GM13977 (cell line): ENCODE data around the gene NPHP1.

Source experiments
- DNase-seq: peaks from one replicate; pipeline ENCODE4 v3.0.0; 2012; ENCODE audit warnings: low spot score
- in situ Hi-C: fragments of 300-500 bp; cut with MboI; formaldehyde crosslinking; loops from one replicate; pipeline ENCODE4 v1.12.0; 2022; ENCODE audit warnings: low sequenced_read_pairs, low pct_unique_long_range_greater_than_20kb, mixed read lengths, inconsistent platforms; ENCODE audit not compliant: unreplicated experiment
- TF ChIP-seq, protein P1 (sequence below): IDR thresholded peaks from 2 replicates; pipeline ENCODE4 v1.5.1; 2012; ENCODE audit warnings: mild to moderate bottlenecking, control low read depth; ENCODE audit not compliant: insufficient read depth; ENCODE audit errors: extremely low read depth, missing control alignments

The NPHP1 gene

DNA sequence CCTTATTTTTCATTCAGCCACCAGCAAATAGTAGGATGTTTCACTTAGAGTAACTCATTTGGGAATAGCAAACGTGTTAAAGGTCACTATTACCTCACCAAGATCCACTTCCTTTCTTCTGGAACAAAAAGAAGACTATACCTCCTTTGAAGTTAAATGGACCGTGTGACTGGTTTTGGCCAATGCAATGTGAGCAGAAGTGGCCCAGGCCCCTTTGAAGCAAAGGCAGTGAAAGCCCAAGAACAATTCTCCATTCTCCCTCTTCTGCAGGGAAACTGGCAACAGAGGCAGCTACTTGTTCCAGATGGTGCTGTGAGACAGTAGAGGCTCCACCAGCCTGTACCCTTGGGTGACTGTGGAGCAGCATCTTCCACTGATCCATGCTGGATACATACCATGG lies 77.9 kb downstream of the NPHP1 start:
- TF ChIP-seq, protein P1, sequence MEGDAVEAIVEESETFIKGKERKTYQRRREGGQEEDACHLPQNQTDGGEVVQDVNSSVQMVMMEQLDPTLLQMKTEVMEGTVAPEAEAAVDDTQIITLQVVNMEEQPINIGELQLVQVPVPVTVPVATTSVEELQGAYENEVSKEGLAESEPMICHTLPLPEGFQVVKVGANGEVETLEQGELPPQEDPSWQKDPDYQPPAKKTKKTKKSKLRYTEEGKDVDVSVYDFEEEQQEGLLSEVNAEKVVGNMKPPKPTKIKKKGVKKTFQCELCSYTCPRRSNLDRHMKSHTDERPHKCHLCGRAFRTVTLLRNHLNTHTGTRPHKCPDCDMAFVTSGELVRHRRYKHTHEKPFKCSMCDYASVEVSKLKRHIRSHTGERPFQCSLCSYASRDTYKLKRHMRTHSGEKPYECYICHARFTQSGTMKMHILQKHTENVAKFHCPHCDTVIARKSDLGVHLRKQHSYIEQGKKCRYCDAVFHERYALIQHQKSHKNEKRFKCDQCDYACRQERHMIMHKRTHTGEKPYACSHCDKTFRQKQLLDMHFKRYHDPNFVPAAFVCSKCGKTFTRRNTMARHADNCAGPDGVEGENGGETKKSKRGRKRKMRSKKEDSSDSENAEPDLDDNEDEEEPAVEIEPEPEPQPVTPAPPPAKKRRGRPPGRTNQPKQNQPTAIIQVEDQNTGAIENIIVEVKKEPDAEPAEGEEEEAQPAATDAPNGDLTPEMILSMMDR = no peak
- in situ Hi-C loops = no loop called here

DNA sequence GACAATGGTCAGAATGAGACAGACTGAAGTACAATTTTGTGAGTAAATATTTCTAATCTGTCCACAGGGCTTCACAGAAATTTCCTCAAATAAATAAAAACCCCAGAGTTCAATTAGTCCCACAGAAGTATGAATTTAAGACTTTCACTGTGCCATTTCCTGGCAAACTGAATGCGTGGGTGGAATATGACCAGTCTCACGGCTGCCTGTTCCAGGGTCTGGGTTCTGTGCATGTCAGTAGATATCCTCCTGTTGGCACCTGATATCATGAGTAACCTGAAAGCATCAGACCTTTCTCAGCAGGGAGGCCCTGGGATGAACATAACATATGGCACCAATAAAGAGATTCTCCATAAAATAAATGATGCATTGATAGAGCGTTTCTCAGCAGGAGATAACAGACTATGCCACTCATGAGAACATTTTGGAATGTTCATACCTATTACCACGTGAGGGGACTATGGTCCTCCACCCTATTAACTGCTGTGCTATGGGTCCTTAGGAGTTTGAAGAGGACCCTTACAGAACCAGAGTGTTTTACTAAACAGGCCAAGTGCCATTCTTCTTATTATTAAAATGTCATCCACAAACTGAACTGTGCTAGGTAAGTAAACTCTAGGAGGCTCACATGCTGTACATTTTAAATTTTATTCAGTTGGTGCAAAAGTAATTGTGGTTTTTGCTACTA lies 78.6 kb downstream of the NPHP1 start:
- TF ChIP-seq, protein P1 = no peak
- in situ Hi-C loops = no loop called here
- DNase-seq = no peak

More for the DNA sequence above, 77.9 kb downstream of the NPHP1 start:
- no peak for DNase-seq

DNA sequence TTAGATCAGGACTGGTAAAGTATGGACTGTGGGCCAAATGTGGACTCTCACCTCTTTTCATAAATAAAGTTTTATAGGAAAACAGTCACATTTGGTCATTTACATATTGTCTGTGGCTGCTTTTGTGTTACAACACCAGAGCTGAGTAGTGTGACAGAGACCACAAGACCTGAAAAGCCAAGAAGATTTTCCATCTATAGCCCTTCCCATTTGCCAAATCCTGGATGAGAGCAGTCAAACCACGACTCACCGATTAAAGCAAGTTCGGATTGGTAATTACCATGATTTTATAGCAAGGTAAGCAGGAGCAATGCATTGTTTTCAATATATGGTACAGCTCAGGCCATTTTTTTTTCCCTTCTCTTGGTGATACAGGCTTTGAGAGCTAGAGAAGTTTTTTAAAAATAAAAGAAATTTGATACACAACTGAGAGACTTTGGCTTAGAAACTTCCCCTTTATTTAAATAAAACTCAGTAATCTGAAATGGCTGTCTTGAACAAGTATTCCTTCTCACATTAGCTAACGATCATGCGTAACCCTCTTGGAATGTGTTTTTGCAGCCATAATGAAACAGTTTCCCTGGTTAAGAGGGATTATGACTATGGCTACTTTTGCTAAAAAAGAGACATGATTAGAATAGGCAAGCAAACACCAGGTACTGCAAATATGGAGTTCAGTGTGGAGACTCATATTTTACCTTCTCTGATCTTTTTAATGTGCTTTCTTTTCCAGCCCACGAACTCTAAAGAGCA lies 79.7 kb downstream of the NPHP1 start:
- TF ChIP-seq, protein P1 = no peak
- in situ Hi-C loops = no loop called here
- DNase-seq = no peak

DNA sequence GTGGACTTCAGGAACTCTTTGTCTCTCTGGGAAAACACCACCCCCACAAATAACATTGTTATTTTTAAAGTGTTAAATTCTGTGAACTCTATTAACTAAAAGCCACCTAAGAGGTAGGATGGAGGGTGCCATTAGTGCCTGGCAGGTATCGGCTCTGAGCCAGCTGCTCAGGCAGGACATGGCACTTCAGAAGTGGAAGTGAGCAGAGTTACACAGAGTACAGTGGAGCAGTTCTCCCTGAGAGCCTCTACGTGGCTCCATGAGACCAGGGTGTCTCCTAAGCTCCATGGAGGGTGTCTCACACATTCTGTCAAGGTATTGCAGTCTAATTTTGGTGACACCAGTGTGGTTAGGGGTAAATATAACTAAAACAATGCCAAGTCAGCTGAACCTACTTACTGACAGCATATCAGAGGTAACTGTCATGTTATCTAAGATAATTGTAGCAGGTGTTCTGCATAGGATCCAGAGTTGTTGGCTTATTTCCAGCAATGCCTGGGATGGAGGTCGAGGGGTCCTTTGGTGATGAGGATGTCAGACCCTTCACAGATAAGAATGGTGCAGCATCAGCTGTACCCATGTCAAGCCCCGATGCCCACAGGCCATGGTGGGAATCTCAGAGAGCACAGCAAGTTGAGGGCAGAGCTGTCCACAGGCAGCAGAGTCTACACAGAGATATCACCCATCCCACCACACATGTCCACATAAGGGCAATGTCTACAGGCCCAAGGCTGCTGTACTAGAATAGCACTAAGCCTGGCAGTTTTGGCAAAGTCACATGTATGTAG lies 80.6 kb downstream of the NPHP1 start:
- TF ChIP-seq, protein P1 = no peak
- DNase-seq = no peak
- in situ Hi-C loops = no loop called here

DNA sequence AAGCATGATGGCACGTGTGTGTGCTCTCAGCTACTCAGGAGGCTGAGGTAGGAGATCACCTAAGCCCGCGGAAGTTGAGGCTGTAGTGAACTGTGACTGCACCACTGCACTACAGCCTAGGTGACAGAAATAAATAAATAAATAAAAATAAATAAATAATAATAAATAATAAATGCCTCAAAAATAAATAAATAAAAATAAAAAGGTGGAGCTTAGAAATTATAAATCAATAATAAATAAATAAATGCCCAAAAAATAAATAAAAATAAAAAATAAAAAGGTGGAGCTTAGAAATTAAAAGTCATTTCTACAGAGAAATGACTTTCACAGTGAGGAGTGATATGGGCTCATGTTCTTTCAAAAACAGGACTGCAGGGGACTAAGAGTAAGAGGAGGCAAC lies 83.2 kb downstream of the NPHP1 start:
- in situ Hi-C loops = no loop called here
- DNase-seq = no peak
- TF ChIP-seq, protein P1 = no peak

DNA sequence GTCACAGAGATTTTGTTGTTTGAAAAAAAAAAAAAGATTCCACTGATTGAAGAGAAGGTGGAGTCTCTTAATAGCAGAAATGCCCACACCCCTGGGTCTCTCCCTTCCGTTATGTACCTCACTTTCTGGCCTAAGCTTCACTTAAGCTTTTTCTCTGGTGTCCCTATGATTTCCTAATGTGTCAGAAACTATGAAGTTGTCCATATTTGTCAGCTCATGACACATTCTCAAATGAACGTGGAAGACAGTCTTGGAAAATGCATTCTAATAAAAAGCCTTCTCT lies 83.8 kb downstream of the NPHP1 start:
- in situ Hi-C loops = no loop called here
- DNase-seq = no peak
- TF ChIP-seq, protein P1 = no peak
